Measurements from ENCODE around the gene GPX2. TPM values are rescaled to one million over a fixed set of nuclear protein-coding genes. Genes with fewer than 3 reads are reported as not detected.

Gene GPX2
- total RNA-seq, 1 experiment from 2014 or later: 0.15 TPM

DNA sequence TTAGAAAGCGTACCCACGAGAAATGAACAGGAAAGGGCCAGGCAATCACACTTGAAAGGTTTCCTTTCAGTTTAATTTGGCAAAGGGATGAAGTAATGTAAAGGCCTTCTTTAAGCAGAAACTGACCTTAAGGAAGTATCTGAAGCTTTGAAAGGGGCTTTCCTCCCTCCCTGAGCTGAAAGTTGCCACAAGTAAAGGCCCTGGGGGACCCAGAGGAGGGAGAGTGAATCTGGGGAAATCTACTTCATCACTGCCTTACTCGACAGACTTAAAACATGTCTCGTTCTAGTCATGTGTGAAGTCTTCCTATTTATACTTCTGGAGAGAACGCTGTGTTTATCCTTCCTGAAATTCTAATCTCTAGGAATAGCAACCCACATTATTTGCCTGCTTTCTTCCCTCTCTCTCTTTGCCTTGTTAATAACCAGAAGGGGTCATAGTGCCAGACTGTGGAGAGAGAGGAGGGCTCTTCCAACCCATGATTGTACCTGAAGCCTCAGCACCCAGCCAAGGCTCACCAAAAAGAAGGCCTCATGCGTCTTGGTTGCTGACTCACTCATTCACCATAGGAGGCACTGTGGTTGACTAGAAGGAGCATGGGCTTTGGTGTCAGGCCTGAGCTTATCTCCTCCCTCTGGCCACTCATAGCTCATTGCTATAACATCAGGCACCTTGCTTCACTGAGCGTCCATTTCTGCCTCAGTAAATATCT lies 10.2 kb upstream of the GPX2 start:
- CTCF ChIA-PET: no interaction called here
- BruUV-seq (replicated peaks): no TSS peak
- H3K4me3 ChIP-seq (ENCODE audit: low read depth in 2 of 2, low read length in 2 of 2): no peak overlapping the region
- H3K9me3 ChIP-seq (ENCODE audit: control insufficient read depth, insufficient read depth, low read depth, low read length): no peaks in the 10 kb centered on the region
- TF ChIP-seq SIN3A (IDR thresholded peaks at IDR 0.05; ENCODE audit: borderline replicate concordance, insufficient read depth, low read depth, low read length) (no peak), POLR2AphosphoS5 (IDR thresholded peaks at IDR 0.05; ENCODE audit: low read depth, low read length) (no peak), TCF7L2 (IDR thresholded peaks at IDR 0.05; ENCODE audit: low read depth, low read length) (no peak)
- TF ChIP-seq, protein P1, sequence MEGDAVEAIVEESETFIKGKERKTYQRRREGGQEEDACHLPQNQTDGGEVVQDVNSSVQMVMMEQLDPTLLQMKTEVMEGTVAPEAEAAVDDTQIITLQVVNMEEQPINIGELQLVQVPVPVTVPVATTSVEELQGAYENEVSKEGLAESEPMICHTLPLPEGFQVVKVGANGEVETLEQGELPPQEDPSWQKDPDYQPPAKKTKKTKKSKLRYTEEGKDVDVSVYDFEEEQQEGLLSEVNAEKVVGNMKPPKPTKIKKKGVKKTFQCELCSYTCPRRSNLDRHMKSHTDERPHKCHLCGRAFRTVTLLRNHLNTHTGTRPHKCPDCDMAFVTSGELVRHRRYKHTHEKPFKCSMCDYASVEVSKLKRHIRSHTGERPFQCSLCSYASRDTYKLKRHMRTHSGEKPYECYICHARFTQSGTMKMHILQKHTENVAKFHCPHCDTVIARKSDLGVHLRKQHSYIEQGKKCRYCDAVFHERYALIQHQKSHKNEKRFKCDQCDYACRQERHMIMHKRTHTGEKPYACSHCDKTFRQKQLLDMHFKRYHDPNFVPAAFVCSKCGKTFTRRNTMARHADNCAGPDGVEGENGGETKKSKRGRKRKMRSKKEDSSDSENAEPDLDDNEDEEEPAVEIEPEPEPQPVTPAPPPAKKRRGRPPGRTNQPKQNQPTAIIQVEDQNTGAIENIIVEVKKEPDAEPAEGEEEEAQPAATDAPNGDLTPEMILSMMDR (IDR thresholded peaks at IDR 0.05): no peak
- TF ChIP-seq, protein P2, sequence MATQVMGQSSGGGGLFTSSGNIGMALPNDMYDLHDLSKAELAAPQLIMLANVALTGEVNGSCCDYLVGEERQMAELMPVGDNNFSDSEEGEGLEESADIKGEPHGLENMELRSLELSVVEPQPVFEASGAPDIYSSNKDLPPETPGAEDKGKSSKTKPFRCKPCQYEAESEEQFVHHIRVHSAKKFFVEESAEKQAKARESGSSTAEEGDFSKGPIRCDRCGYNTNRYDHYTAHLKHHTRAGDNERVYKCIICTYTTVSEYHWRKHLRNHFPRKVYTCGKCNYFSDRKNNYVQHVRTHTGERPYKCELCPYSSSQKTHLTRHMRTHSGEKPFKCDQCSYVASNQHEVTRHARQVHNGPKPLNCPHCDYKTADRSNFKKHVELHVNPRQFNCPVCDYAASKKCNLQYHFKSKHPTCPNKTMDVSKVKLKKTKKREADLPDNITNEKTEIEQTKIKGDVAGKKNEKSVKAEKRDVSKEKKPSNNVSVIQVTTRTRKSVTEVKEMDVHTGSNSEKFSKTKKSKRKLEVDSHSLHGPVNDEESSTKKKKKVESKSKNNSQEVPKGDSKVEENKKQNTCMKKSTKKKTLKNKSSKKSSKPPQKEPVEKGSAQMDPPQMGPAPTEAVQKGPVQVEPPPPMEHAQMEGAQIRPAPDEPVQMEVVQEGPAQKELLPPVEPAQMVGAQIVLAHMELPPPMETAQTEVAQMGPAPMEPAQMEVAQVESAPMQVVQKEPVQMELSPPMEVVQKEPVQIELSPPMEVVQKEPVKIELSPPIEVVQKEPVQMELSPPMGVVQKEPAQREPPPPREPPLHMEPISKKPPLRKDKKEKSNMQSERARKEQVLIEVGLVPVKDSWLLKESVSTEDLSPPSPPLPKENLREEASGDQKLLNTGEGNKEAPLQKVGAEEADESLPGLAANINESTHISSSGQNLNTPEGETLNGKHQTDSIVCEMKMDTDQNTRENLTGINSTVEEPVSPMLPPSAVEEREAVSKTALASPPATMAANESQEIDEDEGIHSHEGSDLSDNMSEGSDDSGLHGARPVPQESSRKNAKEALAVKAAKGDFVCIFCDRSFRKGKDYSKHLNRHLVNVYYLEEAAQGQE (IDR thresholded peaks at IDR 0.05; ENCODE audit: insufficient read depth in 1 of 2, low read depth in 2 of 2, low read length in 1 of 2): no peak
- intact Hi-C loops (cut with micrococcal nuclease; ENCODE audit: unreplicated experiment) (no loop called here), in situ Hi-C loops (cut with HindIII; ENCODE audit: low pct_unique_long_range_greater_than_20kb, low sequenced_read_pairs) (no loop called here)
- DNase-seq (ENCODE audit: low read depth, low spot score) (no peak), ATAC-seq (no peak)
- no peaks in the 10 kb centered on the region for H3K36me3 ChIP-seq (ENCODE audit: control insufficient read depth, insufficient read depth, low read length)
- no peaks in the 10 kb centered on the region for H3K27me3 ChIP-seq (ENCODE audit: control insufficient read depth, insufficient read depth, low read length)
- POLR2A ChIA-PET: no interaction called here
- H3K4me1 ChIP-seq (ENCODE audit: control insufficient read depth, insufficient read depth, low read length): no peaks in the 10 kb centered on the region
- H3K27ac ChIP-seq (ENCODE audit: low read length): no peak overlapping the region

DNA sequence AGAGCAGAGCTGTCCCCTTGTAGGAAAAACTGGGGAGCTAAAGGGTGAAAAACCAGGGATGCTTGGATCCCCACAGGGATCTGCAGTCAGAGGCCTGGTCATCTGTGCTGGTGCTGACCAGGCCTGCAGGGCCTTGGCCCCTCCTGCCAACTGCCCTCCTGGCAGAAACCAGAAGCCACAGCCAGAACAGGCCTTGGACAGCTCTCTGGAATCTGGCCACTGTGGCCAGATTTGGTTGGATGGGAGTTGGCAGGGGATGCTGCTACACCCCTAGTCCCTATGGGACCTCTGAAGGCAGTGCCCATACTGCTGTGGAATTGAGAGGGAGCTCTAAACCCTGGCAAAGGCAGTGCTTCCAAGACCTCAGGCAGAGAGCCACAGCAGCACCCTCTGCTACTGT lies 9.2 kb upstream of the GPX2 start:
- Histone ChIP-seq H3K27ac (ENCODE audit: low read length) (no peak overlapping the region), H3K9me3 (ENCODE audit: control insufficient read depth, insufficient read depth, low read depth, low read length) (no peaks in the 10 kb centered on the region), H3K4me1 (ENCODE audit: control insufficient read depth, insufficient read depth, low read length) (no peaks in the 10 kb centered on the region), H3K4me3 (ENCODE audit: low read depth in 2 of 2, low read length in 2 of 2) (no peak overlapping the region), H3K27me3 (ENCODE audit: control insufficient read depth, insufficient read depth, low read length) (no peaks in the 10 kb centered on the region), H3K36me3 (ENCODE audit: control insufficient read depth, insufficient read depth, low read length) (no peaks in the 10 kb centered on the region)
- intact Hi-C loops (cut with micrococcal nuclease; ENCODE audit: unreplicated experiment): no loop called here
- DNase-seq (ENCODE audit: low read depth, low spot score): no peak
- no peak for ATAC-seq
- TF ChIP-seq POLR2AphosphoS5 (IDR thresholded peaks at IDR 0.05; ENCODE audit: low read depth, low read length): no peak
- TF ChIP-seq SIN3A (IDR thresholded peaks at IDR 0.05; ENCODE audit: borderline replicate concordance, insufficient read depth, low read depth, low read length): no peak
- TF ChIP-seq, protein P2 (IDR thresholded peaks at IDR 0.05; ENCODE audit: insufficient read depth in 1 of 2, low read depth in 2 of 2, low read length in 1 of 2): no peak
- no peak for TF ChIP-seq TCF7L2 (IDR thresholded peaks at IDR 0.05; ENCODE audit: low read depth, low read length)
- TF ChIP-seq, protein P1 (IDR thresholded peaks at IDR 0.05): no peak
- in situ Hi-C loops (cut with HindIII; ENCODE audit: low pct_unique_long_range_greater_than_20kb, low sequenced_read_pairs): no loop called here
- CTCF ChIA-PET: no interaction called here
- BruUV-seq (replicated peaks): no TSS peak
- POLR2A ChIA-PET: no interaction called here

Data from Panc1 (cell line).